PC-3 (cell line): Measurements from ENCODE around the gene CRISPLD2.

Source experiments
- CTCF ChIP-seq: fragments of 300-600 bp; sonication (generic); conservative IDR thresholded peaks from 2 replicates; pipeline ENCODE4 v1.5.1; 2017; ENCODE audit warnings: antibody characterized with exemption, low read depth, mild to moderate bottlenecking, low read length
- EZH2phosphoT487 ChIP-seq: fragments of 300-600 bp; sonication (generic); IDR thresholded peaks from 2 replicates; pipeline ENCODE4 v1.6.1; 2018; ENCODE audit warnings: mild to moderate bottlenecking, antibody characterized with exemption, low read length, borderline replicate concordance

GRCh38 chr16:84932681-84933080 is 112.9 kb downstream of the CRISPLD2 start:
- no peak for TF ChIP-seq CTCF
- TF ChIP-seq EZH2phosphoT487 = no peak
